ENCODE results near the gene ARFGAP1. TPM values are rescaled to one million over a fixed set of nuclear protein-coding genes. Genes with fewer than 3 reads are reported as not detected.
"Not testable (repeated sequence)": the region's sequence is repeated elsewhere in the genome, so short reads cannot be mapped to it uniquely, and the experiment has no call there.

ARFGAP1 gene
- polyA plus RNA-seq, 1 donor: 76.3 TPM

DNA sequence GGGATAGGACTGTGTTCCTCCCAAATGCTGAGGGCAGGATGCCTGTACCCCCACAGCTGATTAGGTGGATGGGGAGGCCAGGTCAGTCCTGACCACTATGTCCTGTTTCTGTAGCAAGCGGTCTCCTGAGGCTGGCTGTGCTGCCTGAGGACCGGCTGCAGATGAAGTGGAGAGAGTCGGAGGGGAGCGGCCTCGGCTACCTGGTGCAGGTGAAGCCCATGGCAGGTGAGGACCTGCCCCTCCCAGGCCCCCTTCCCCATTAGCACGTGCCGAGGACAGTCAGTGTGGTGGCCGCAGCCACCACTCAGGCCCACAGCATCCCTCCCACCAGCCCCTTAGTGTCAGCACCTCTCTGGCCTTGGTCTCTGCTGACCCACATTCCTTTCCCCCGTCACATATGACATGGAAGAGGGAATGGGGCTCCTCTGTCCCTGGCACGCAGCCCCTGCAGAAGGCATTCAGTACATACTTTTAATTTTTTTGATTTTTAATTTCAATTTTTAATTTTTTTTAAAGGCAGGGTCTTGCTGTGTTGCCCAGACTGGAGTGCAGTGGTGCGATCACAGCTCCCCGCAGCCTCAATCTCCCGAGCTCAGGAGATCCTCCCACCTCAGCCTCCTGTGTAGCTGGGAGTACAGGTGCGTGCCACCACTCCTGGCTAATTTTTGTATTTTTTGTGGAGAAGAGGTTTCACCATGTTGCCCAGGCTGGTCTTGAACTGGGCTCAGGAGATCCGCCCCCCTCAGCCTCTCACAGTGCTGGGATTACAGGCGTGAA, 25.4 kb downstream of the ARFGAP1 start:
- Histone ChIP-seq H3K36me3 (ENCODE audit: control insufficient read depth, insufficient read depth, low read length) (no peaks in the 10 kb centered on the region), H3K27ac (ENCODE audit: low read length) (no peak overlapping the region), H3K9me3 (ENCODE audit: control insufficient read depth, low read depth, low read length) (peaks cover 2% of the 10 kb centered on the region), H3K4me1 (ENCODE audit: control insufficient read depth, insufficient read depth, low read length) (no peaks in the 10 kb centered on the region), H3K4me3 (ENCODE audit: low read length) (no peak overlapping the region), H3K27me3 (ENCODE audit: control insufficient read depth, insufficient read depth, low read length) (peaks cover 44% of the 10 kb centered on the region)
- DNase-seq: no peak
- 100% methylated on average over 1 of the region's 16 CpGs for WGBS (ENCODE audit: insufficient coverage, low lambda C conversion rate)

- peaks cover 2% of the 10 kb centered on the region for H3K9me3 ChIP-seq (ENCODE audit: control insufficient read depth, low read depth, low read length)
- no peaks in the 10 kb centered on the region for H3K4me1 ChIP-seq (ENCODE audit: control insufficient read depth, insufficient read depth, low read length)
- H3K27ac ChIP-seq (ENCODE audit: low read length): no peak overlapping the region
- DNase-seq: no peak
- WGBS (ENCODE audit: insufficient coverage, low lambda C conversion rate): 100% methylated on average over 1 of the region's 17 CpGs
- no peaks in the 10 kb centered on the region for H3K36me3 ChIP-seq (ENCODE audit: control insufficient read depth, insufficient read depth, low read length)
- peaks cover 39% of the 10 kb centered on the region for H3K27me3 ChIP-seq (ENCODE audit: control insufficient read depth, insufficient read depth, low read length)
- H3K4me3 ChIP-seq (ENCODE audit: low read length): no peak overlapping the region
These were observed 26.2 kb downstream of the ARFGAP1 start for GRCh38 chr20:63298731-63299312.

GRCh38 chr20:63301671-63302070, 29.1 kb downstream of the ARFGAP1 start:
- 100% methylated on average over 1 of the region's 1 CpG for WGBS (ENCODE audit: insufficient coverage, low lambda C conversion rate)
- Histone ChIP-seq H3K27ac (ENCODE audit: low read length) (no peak overlapping the region), H3K36me3 (ENCODE audit: control insufficient read depth, insufficient read depth, low read length) (no peaks in the 10 kb centered on the region), H3K4me3 (ENCODE audit: low read length) (no peak overlapping the region), H3K27me3 (ENCODE audit: control insufficient read depth, insufficient read depth, low read length) (peaks cover 19% of the 10 kb centered on the region), H3K4me1 (ENCODE audit: control insufficient read depth, insufficient read depth, low read length) (no peaks in the 10 kb centered on the region), H3K9me3 (ENCODE audit: control insufficient read depth, low read depth, low read length) (no peaks in the 10 kb centered on the region)
- no peak for DNase-seq

GRCh38 chr20:63303095-63303666, 30.6 kb downstream of the ARFGAP1 start:
- H3K27me3 ChIP-seq (ENCODE audit: control insufficient read depth, insufficient read depth, low read length): peaks cover 11% of the 10 kb centered on the region

GRCh38 chr20:63305393-63305792, 32.8 kb downstream of the ARFGAP1 start:
- WGBS (ENCODE audit: insufficient coverage, low lambda C conversion rate): no CpG with 5 or more reads among the region's 8 CpGs

More at GRCh38 chr20:63303095-63303666, 30.6 kb downstream of the ARFGAP1 start:
- no peaks in the 10 kb centered on the region for H3K36me3 ChIP-seq (ENCODE audit: control insufficient read depth, insufficient read depth, low read length)
- no peak overlapping the region for H3K4me3 ChIP-seq (ENCODE audit: low read length)
- DNase-seq: no peak
- H3K27ac ChIP-seq (ENCODE audit: low read length): no peak overlapping the region
- no peaks in the 10 kb centered on the region for H3K9me3 ChIP-seq (ENCODE audit: control insufficient read depth, low read depth, low read length)
- no peaks in the 10 kb centered on the region for H3K4me1 ChIP-seq (ENCODE audit: control insufficient read depth, insufficient read depth, low read length)
- WGBS (ENCODE audit: insufficient coverage, low lambda C conversion rate): 60% methylated on average over 1 of the region's 5 CpGs

GRCh38 chr20:63305933-63306672, 33.5 kb downstream of the ARFGAP1 start:
- WGBS (ENCODE audit: insufficient coverage, low lambda C conversion rate): no CpG with 5 or more reads among the region's 30 CpGs
- not testable (repeated sequence) for H3K4me1 ChIP-seq (ENCODE audit: control insufficient read depth, insufficient read depth, low read length); DNase-seq; H3K36me3 ChIP-seq (ENCODE audit: control insufficient read depth, insufficient read depth, low read length); H3K4me3 ChIP-seq (ENCODE audit: low read length); H3K27me3 ChIP-seq (ENCODE audit: control insufficient read depth, insufficient read depth, low read length); H3K27ac ChIP-seq (ENCODE audit: low read length); H3K9me3 ChIP-seq (ENCODE audit: control insufficient read depth, low read depth, low read length)

More at GRCh38 chr20:63305393-63305792, 32.8 kb downstream of the ARFGAP1 start:
- H3K27me3 ChIP-seq (ENCODE audit: control insufficient read depth, insufficient read depth, low read length): peaks cover 7% of the 10 kb centered on the region
- DNase-seq: no peak
- H3K4me1 ChIP-seq (ENCODE audit: control insufficient read depth, insufficient read depth, low read length): no peaks in the 10 kb centered on the region
- H3K27ac ChIP-seq (ENCODE audit: low read length): no peak overlapping the region
- no peaks in the 10 kb centered on the region for H3K9me3 ChIP-seq (ENCODE audit: control insufficient read depth, low read depth, low read length)
- no peaks in the 10 kb centered on the region for H3K36me3 ChIP-seq (ENCODE audit: control insufficient read depth, insufficient read depth, low read length)
- H3K4me3 ChIP-seq (ENCODE audit: low read length): no peak overlapping the region

DNA sequence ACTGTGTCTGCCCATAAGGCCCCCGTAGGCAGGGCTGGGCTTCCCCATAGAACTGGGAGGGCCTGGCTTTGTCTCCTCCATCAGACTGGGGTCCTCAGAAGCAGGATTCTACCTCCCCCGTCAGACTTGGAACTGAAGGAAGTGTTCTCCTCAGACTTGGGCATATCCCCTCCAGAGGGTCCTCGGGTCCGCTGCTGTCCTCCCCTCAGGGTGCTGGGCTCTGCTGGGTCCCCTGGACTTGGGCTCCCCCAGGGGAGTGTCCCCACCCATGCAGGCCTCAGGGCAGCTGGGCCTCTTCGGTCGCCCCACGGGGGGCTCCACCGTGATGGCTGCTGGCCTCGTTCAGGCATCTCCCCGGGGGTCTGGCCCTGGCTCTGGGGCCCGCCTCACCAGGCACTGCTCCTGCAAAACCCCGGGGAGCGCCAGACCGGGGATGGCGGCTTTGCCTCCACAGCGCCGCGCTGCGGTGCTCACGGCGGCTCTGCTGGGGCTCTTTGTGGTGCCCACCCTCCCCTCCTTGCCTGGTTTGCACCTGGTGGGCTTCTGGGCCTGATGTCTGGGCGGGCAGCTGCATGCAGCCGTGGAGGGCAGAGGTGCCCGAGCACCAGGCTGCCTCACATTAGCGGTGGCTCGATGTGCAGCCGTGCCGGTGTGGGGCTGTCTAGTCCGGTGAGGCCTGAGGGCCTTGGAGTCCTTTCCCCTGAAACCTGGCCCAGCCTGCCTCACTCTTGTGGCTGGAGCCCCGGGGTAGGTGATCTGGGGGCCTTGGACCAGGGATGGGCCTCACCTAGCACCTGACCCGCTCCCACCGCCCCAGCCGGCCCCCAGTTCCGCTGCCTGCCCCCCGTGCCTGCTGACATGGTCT, 34.3 kb downstream of the ARFGAP1 start:
- no peak for DNase-seq
- Histone ChIP-seq H3K4me3 (ENCODE audit: low read length) (no peak overlapping the region), H3K27ac (ENCODE audit: low read length) (no peak overlapping the region), H3K9me3 (ENCODE audit: control insufficient read depth, low read depth, low read length) (no peaks in the 10 kb centered on the region), H3K4me1 (ENCODE audit: control insufficient read depth, insufficient read depth, low read length) (no peaks in the 10 kb centered on the region), H3K27me3 (ENCODE audit: control insufficient read depth, insufficient read depth, low read length) (peaks cover 7% of the 10 kb centered on the region), H3K36me3 (ENCODE audit: control insufficient read depth, insufficient read depth, low read length) (no peaks in the 10 kb centered on the region)
- WGBS (ENCODE audit: insufficient coverage, low lambda C conversion rate): no CpG with 5 or more reads among the region's 35 CpGs

- no peaks in the 10 kb centered on the region for H3K4me1 ChIP-seq (ENCODE audit: control insufficient read depth, insufficient read depth, low read length)
- no peak for DNase-seq
- no peak overlapping the region for H3K4me3 ChIP-seq (ENCODE audit: low read length)
- peaks cover 7% of the 10 kb centered on the region for H3K27me3 ChIP-seq (ENCODE audit: control insufficient read depth, insufficient read depth, low read length)
- H3K36me3 ChIP-seq (ENCODE audit: control insufficient read depth, insufficient read depth, low read length): no peaks in the 10 kb centered on the region
- H3K9me3 ChIP-seq (ENCODE audit: control insufficient read depth, low read depth, low read length): no peaks in the 10 kb centered on the region
- no CpG with 5 or more reads among the region's 23 CpGs for WGBS (ENCODE audit: insufficient coverage, low lambda C conversion rate)
- H3K27ac ChIP-seq (ENCODE audit: low read length): no peak overlapping the region
These were observed 35.1 kb downstream of the ARFGAP1 start for GRCh38 chr20:63307538-63308217.

DNA sequence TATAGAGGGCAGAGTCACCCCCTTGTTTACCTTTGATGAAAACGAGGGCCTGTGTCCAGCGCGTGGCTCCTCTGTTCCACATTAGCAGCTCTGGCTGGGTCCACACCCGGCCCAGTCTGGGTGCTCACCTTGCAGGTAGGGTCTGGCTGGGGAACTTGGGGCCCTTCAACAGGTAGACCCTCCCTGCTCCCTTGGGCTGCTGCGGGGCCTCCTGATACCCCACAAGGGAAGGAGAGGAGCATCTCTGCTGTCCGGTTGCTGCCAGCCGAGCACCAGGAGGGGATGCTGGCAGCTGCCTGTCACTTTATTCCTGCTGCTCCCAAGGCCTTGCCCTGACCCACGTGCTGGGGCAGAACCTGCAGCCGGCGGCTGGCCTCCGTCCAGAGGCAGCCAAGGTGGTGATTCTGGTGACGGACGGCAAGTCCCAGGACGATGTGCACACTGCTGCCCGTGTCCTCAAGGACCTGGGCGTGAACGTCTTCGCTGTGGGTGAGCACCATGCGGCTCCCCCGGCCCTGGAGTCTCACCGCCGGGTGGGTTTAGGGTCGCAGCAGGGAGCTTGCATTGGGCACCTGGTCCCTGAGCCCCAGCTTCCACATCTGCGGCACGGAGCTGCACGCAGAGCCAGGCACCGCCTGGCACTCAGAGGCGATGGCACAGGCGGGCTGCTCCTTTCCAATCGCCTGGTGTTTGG, 35.8 kb downstream of the ARFGAP1 start:
- Histone ChIP-seq H3K9me3 (ENCODE audit: control insufficient read depth, low read depth, low read length) (no peaks in the 10 kb centered on the region), H3K27me3 (ENCODE audit: control insufficient read depth, insufficient read depth, low read length) (peaks cover 7% of the 10 kb centered on the region), H3K27ac (ENCODE audit: low read length) (no peak overlapping the region), H3K36me3 (ENCODE audit: control insufficient read depth, insufficient read depth, low read length) (no peaks in the 10 kb centered on the region), H3K4me1 (ENCODE audit: control insufficient read depth, insufficient read depth, low read length) (no peaks in the 10 kb centered on the region), H3K4me3 (ENCODE audit: low read length) (no peak overlapping the region)
- no CpG with 5 or more reads among the region's 30 CpGs for WGBS (ENCODE audit: insufficient coverage, low lambda C conversion rate)
- no peak for DNase-seq
